ENCODE data around the gene KCNAB2. TPM values are rescaled to one million over a fixed set of nuclear protein-coding genes. Genes with fewer than 3 reads are reported as not detected.

The KCNAB2 gene
- total RNA-seq, 1 experiment from 2014 or later = 14.4 TPM

GRCh38 chr1:6108476-6108875 is 62.8 kb downstream of the KCNAB2 start:
- DNase-seq (ENCODE audit: low spot score) = no peak

GRCh38 chr1:6108937-6109614 is 63.4 kb downstream of the KCNAB2 start:
- DNase-seq (ENCODE audit: low spot score) = peak; percentile 43

GRCh38 chr1:6109688-6110087 is 64.0 kb downstream of the KCNAB2 start:
- DNase-seq (ENCODE audit: low spot score) = no peak

GRCh38 chr1:6110326-6110725 is 64.6 kb downstream of the KCNAB2 start:
- DNase-seq (ENCODE audit: low spot score) = no peak

GRCh38 chr1:6111571-6111970 is 65.9 kb downstream of the KCNAB2 start:
- DNase-seq (ENCODE audit: low spot score) = no peak

DNA sequence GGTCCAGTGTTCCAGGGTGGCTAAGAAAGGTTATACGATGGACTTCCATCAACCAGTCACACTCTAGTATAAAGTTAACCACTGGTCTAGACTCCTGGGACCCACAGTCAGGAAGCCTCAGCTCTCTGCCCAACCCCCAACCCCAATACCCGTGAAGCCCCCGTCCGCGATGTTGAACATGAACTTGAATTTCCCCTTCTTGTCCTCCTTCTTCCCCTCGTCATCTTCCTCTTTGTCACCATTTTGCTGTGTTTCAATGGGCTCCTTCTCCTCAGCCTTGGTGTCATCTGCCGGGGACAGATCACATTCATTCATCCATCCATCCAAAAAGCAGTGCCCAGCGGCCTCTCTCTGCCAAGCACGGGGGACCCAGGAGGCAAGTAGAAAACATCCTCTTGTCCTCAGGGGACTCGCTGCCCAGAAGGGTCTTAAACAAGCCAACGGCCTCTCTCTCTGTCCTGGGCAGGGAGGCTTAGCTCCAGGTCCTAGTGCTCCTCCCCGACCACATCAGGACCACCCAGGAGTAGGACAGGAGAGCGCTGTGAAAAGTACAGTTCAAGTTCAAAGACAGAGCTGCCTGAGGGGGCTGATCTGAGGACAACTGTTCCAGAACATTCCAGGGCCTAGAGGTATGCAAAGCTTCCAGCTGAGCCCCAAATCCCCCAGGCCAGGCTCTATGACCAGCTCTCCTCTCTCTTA is 66.5 kb downstream of the KCNAB2 start:
- DNase-seq (ENCODE audit: low spot score) = no peak

GRCh38 chr1:6112690-6113005 is 67.0 kb downstream of the KCNAB2 start:
- DNase-seq (ENCODE audit: low spot score) = no peak

DNA sequence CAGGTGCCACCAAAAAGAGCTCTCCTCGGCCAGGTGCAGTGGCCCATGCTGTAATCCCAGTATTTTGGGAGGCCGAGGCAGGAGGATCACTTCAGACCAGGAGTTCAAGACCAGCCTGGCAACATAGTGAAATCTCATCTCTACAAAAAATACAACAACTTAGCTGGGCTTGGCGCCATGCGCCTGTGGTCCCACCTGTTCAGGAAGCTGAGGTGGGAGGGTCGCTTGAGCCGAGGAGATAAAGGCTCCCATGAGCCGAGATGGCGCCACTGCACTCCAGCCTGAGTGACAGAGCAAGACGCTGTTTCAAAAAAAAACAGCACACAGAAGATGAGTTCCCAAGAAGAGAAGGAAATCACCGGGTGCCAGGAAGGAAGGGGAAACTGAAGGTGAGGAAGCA is 67.4 kb downstream of the KCNAB2 start:
- no peak for DNase-seq (ENCODE audit: low spot score)

- DNase-seq (ENCODE audit: low spot score) = no peak
These were observed 68.1 kb downstream of the KCNAB2 start for GRCh38 chr1:6113745-6114144.

DNA sequence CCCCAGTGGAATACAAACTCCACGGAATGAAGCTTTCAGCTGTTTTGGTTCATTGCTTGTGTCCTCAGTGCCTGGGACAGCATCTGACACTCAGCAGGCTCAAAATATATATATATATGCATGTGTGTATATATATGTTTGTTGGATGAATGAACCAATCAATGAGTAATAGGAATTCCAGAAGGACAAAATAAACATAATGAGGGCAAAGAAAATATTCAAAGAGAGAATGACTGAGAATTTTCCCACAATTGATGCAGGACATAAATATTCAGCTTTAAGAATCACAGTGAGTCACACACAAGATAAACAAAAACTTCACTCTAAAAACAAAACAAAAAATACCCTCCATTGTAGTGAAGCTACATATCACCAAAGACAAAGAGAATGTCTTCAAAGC is 70.4 kb downstream of the KCNAB2 start:
- DNase-seq (ENCODE audit: low spot score) = peak; percentile 56

DNA sequence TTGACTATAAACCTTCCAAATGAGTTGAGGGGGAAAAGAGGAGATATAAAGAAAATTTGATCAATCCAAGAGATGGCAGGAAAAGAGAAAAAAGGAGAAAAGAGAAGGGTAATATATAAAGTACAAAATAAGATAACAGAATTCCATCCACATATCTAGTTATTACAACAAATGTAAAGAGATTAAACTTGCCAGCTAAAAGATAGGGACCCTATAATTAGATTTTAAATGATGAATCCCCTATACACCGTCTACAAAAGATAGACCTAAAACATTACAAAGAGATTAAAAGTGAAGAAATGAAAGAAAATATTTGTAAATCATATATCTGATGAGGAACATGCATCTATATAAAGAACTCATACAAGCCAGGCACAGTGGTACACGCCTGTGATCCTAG is 71.4 kb downstream of the KCNAB2 start:
- no peak for DNase-seq (ENCODE audit: low spot score)

DNA sequence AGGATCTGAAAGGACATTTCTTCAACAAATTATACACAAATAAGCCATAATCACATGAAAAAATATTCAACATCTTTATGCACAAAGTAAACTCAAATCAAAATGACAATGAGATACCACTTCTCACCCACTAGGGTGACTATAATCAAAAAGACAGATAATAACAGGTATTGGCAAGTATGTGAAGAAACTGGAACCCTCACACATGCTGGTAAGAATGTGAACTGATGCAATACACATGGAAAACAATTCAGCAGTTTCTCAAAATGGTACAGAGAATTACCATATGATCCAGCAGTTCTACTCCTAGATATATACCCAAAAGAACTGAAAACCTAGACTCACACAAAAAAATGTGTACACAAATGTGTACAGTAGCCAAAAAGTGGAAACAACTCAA is 71.9 kb downstream of the KCNAB2 start:
- no peak for DNase-seq (ENCODE audit: low spot score)

DNA sequence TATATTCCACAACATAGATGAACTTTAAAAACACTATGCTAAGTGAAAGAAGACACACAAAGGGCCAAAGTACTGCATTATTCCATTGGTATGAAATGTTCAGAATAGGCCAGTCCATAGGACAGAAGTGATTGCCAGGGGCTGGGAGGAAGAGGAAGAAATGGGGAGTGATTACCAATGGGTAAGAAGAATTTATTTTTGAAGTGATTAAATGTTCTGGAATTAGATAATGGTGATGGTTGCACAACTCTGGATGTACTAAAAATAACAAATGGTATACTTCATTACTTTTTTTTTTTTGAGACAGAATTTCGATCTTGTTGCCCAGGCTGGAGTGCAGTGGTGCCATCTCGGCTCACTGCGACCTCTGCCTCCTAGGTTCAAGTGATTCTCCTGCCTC is 72.7 kb downstream of the KCNAB2 start:
- DNase-seq (ENCODE audit: low spot score) = no peak

DNA sequence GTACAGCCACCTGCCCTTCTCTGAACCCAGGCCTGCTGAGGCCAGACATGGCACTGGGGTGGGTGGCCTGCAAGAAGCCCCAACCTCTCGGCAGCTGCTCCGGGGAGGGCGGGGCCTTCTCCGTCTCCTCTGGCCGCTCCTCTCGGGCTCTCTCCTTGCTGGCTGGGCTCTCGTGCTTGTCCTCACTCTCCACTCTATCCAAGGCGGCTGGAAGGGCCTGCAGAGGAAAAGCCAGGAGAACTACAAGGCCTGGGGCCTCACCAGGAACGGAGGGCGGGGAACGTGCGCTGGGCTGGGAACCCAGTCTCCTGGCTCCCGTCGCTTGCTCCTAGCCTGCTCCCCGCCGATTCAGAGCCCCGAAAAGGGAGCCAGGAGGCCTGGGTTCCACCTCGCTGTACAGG is 75.3 kb downstream of the KCNAB2 start:
- no peak for DNase-seq (ENCODE audit: low spot score)

- no peak for DNase-seq (ENCODE audit: low spot score)
These were observed 76.1 kb downstream of the KCNAB2 start for GRCh38 chr1:6121651-6122370.

- no peak for DNase-seq (ENCODE audit: low spot score)
These were observed 77.4 kb downstream of the KCNAB2 start for GRCh38 chr1:6123083-6123482.

DNA sequence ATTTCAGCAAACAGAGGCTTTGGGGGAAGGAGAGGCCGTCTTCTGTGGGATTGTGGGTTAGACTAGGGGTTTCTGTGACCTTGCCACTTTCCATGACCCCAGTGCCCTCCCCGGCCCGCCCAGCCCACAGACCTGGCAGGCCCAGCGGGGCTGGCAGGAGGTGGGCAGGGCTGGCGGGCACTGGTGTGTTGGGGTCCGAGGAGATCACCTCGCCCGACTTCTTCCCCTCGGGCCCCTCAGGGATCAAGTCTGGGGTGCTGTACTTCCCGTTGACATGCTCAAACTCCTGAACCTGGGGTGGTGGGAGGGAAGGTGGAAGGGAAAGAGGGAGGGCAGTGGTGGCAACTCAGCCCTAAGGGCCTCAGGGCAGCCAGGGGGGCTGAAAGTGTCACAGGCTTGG is 78.1 kb downstream of the KCNAB2 start:
- DNase-seq (ENCODE audit: low spot score) = no peak

- no peak for DNase-seq (ENCODE audit: low spot score)
These were observed 78.7 kb downstream of the KCNAB2 start for GRCh38 chr1:6124341-6124740.

- no peak for DNase-seq (ENCODE audit: low spot score)
These were observed 79.2 kb downstream of the KCNAB2 start for GRCh38 chr1:6124746-6125365.

DNA sequence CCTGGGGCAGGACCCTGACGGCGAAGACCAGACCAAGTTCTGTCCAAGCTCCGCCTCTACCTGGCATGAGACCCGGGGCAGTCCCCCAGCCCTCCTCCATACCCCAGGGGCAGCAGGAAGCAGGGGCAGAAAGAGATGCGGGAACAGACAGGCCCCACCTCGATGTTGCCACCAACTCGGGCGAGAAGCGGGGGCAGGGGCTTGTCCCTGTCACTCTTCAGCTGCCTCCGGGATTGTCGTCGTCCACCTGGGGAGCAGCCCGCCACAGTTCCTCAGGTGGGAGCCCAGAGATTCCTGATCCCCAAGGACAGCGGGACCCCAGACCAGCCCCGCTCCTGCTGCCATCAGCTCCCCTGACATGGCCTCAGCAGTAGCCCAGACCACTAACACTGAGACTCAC is 79.7 kb downstream of the KCNAB2 start:
- no peak for DNase-seq (ENCODE audit: low spot score)

DNA sequence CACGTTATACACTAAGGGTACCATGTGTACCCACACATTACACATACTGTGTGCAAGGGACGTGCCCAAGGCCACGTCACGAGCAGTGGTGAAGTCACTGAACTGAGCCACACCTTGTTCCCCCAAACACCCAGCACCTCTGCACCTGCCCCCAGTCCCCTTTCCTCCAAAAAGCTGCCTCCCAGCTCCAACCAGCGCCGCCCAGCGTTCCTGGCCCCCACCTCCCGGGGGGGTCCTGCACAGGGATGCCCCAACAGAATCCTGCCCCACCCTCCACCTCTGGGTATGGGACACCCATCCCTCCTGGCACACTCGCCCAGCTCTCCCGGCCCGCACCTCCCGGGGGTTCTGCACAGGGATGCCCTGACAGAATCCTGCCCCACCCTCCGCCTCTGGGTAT is 80.3 kb downstream of the KCNAB2 start:
- no peak for DNase-seq (ENCODE audit: low spot score)

GRCh38 chr1:6126521-6127067 is 80.9 kb downstream of the KCNAB2 start:
- no peak for DNase-seq (ENCODE audit: low spot score)

All from A172 (cell line).